Choroid plexus epithelial cell (primary cell): ENCODE data around the gene FNDC10.
A peak's percentile ranks its signal among the peaks of the same experiment; 100 is the strongest.

Experiments used
- DNase-seq: peaks from one replicate; pipeline ENCODE4 v3.0.0-alpha.2; 2010; ENCODE audit warnings: low read depth
- H3K4me3 ChIP-seq: 2 replicates; pipeline ENCODE4 v1.5.1; 2011; ENCODE audit warnings: low read depth, mild to moderate bottlenecking, control low read depth, low read length, moderate library complexity
- CTCF ChIP-seq: conservative IDR thresholded peaks from 2 replicates; pipeline ENCODE4 v1.5.1; 2011; ENCODE audit warnings: low read depth, mild to moderate bottlenecking, control low read depth, inconsistent platforms, low read length, moderate library complexity

The FNDC10 gene

GRCh38 chr1:1602968-1603506 lies 3.1 kb upstream of the FNDC10 start:
- TF ChIP-seq CTCF: no peak
- no peak overlapping the region for H3K4me3 ChIP-seq
- no peak for DNase-seq

DNA sequence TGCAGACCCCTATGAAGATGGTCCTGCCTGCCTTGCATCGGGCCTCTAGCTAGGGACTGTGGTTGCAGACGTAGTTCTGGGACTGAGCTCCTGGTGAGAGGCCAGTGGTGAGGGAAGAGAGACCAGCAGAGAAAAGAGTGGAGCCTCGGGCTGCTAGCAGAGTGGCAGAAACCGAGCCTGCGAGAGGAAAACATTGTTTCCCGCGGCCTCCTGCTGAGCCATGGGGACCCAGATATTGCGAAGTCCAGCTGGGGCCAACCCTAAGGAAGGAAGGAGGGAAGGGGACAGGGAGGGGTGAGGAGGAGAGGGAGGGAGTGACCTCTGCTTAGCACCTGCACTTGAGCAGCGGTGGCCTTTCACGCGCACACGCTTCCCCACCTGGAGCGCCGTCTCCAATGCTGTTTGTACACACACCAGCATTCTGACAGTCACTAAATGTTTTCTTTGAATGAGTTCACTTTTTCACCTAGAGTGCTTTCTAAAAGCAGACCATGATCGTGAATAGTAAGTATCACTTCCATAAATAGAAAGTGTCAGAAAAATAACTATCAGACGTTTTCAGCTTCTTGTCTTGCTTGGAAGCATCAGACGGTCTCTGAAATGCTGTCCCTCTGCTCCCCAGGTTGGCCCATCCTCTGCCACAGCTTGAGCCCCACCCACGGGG lies 2.5 kb upstream of the FNDC10 start:
- TF ChIP-seq CTCF: no peak
- no peak for DNase-seq
- no peak overlapping the region for H3K4me3 ChIP-seq

- no peak for DNase-seq
- no peak overlapping the region for H3K4me3 ChIP-seq
- no peak for TF ChIP-seq CTCF
These were observed 1.8 kb upstream of the FNDC10 start for GRCh38 chr1:1601564-1602303.

DNA sequence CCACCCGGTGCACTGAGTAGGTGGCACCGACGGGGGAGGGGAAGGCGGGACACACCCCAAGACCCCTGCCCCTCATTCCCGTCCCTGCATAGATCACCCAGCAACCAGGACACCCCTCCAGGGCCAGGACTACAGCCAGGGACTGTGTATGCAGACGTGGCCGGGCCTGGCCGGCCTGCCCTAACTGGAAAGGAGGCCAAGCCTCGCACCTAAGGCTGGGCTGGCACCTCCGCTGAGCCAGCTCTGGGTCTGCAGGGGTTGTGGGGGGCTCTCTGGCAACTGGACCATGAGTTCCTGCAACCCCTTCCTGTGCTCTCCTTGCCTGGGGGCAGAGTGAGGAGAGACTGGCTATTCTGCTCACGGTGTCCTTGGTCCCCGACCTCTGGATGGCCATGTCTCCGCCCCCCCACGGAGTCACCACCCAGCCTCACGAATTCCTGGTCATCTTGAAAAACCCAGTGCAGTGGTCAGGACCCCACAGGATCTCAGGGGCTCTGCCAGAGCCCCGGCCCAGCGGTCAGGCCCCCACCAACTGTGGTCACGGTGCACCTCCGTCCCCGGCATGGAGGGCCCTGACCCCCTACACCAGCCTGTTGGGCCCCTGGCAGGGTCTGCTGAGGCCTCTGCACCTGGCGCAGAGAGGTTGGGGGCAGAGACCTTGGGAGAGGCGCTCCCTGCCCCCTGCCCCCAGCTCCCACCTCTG lies 1.1 kb upstream of the FNDC10 start:
- no peak overlapping the region for H3K4me3 ChIP-seq
- no peak for DNase-seq
- no peak for TF ChIP-seq CTCF

DNA sequence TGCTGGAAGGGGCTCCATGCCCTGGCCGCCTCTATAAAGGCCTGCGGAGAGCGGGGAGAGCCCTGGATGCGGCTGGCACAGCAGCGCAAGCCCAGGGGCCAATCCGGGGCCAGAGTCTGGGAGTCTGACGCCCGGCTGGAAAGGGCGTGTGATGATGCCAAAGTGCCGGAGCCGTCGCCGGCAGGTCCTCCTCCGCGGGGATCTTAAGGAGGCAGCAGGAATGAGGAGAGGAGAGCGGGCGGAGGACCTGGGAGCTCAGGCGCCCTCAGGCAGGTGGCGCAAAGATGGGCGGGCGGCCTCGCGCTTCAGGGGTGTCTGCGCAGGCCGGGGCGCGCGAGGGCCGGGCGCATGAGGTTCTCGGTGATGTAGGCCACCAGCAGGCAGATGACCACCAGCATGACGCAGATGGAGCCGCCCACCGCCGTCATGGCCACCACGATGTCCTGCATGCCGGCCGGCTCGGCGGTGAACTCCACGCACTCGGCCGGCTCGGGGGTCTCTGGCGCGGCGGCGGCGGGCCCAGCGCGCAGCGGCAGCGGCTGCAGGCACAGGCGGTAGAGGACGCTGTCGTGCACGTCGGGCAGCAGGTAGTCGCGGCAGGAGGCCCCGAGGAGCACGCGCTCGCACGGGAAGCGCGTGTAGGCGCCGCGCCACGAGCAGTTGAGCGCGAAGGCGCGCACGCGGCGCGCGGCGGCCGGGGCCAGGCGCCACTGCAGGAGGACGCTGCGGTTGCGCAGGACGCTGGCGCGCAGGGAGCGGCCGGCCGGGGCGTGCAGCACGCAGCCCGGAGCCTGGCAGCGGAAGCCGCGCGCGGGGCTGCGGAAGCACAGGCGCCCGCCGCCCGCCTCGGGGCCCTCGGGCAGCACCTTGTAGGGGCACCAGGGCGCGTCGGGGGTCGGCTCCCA lies 653 bp downstream of the FNDC10 start:
- no peak for DNase-seq

More for the DNA sequence above, 653 bp downstream of the FNDC10 start:
- peak; percentile 4 for TF ChIP-seq CTCF
- peak overlapping the region; percentile 22 for H3K4me3 ChIP-seq
